Stimulated activated CD4-positive, alpha-beta T cell treated with anti-CD3 and anti-CD28 coated beads, Interleukin-4, amount 100 ng/mL, for 24 hours (primary cell): ENCODE results near the gene PRDM5.
"Not testable (repeated sequence)": the region's sequence is repeated elsewhere in the genome, so short reads cannot be mapped to it uniquely, and the experiment has no call there.

Source experiments
- DNase-seq: peaks from one replicate; pipeline ENCODE4 v3.0.0-alpha.2; 2020

Gene PRDM5

DNA sequence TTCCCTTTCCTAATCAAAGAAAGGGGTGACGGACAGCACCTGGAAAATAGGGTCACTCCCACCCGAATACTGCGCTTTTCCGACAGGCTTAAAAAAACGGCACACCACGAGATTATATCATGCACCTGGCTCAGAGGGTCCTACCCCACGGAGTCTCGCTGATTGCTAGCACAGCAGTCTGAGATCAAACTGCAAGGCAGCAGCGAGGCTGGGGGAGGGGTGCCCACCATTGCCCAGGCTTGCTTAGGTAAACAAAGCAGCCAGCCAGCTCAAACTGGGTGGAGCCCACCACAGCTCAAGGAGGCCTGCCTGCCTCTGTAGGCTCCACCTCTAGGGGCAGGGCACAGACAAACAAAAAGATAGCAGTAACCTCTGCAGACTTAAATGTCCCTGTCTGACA lies 180.9 kb downstream of the PRDM5 start:
- DNase-seq = not testable (repeated sequence)

DNA sequence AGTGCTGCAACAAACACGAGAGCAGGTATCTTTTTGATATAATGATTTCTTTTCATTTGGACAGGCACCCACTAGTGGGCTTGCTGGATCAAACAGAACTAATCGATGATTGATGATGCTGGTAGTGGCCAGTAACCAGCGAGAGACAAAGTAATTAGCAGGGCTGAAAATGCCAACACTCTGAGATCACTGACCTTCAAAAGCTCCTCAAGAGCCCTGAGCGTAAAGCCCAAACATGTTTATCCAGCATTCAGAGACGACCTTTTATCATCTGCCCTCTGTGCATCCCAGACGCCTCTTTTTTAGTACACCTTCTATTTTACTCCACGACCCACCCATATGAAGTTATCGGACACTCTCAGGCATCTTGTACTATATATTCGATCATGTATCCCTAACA lies 186.2 kb downstream of the PRDM5 start:
- DNase-seq = no peak

DNA sequence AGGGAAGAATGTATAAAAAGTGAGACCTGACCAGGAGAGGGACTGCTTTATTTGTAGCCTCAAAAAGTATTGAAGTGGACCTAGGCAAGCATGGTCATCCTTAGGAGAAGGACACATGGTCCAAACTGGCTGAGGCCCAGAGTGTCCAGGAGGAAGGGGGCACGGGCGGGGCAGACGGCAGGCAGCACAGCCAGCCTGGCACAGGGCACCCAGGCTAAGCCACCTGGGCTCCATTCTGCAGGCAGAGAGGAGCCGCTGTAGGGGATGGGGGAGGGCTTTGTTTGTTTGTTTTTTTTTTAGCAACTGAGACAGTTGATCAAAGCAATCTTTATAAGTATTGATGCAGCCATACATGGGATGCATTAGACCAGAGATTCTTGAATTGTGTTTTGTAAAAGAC lies 188.6 kb downstream of the PRDM5 start:
- no peak for DNase-seq

DNA sequence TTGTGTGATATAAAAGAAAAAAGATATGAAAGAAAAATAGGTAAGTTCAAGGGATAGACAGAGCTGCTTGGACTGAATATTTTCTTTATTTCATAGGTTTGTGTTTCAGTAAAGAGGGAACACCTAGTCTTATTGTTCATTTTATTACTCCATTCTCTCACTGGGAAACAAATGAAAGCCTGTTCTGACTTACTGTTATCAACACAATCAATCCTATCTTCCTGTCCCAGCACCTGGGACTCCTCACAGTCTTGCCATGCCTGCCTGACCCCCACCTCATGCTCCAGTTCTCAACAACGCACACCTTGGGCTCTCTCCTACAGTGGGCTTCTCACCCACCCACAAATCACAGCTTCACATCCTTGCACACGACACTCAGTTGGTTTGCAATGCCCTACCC lies 189.5 kb downstream of the PRDM5 start:
- DNase-seq = no peak

DNA sequence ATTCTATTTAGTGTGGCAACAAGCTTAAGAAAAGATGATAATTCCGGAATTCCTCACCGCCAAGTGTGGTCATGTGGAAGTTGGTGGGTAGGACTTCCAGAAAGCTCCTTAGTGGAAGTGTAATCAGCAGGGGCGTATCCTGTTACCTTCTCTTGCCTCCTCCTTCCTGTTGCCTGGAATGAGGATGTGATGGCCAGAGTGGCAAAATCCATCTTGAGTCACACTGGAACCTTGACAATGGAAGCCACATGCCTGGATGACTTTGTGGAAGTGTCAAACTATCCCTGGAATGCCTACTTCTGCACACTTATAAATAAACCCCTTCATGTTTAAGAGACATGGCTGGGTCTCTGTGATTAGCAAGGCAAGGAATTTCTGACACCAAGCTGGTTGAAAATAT lies 191.0 kb downstream of the PRDM5 start:
- no peak for DNase-seq

DNA sequence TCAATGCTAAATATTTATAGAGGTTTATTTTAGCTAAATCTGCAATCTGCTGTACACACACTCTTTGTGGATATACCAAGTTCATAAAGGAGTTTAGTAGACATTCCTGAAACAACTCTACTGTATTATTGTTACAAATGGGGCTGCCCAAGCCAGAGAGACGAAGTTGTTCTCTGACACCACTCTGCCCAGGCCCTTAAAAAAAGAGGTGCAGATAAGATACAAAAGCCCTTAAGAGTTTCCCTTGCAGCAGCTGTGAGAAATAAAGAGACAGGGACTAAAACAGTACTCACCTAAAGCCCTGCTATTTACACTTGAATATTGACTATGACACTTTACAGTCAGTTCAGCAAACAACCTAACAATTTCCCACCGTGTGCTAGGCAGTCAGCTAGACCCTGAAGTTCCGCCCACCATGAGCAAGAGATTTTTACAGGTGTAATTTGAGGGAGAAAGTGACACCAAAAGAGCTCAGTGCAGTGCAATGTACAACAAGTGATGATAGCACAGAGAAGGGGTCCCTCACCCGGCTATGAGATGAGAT lies 191.7 kb downstream of the PRDM5 start:
- no peak for DNase-seq

DNA sequence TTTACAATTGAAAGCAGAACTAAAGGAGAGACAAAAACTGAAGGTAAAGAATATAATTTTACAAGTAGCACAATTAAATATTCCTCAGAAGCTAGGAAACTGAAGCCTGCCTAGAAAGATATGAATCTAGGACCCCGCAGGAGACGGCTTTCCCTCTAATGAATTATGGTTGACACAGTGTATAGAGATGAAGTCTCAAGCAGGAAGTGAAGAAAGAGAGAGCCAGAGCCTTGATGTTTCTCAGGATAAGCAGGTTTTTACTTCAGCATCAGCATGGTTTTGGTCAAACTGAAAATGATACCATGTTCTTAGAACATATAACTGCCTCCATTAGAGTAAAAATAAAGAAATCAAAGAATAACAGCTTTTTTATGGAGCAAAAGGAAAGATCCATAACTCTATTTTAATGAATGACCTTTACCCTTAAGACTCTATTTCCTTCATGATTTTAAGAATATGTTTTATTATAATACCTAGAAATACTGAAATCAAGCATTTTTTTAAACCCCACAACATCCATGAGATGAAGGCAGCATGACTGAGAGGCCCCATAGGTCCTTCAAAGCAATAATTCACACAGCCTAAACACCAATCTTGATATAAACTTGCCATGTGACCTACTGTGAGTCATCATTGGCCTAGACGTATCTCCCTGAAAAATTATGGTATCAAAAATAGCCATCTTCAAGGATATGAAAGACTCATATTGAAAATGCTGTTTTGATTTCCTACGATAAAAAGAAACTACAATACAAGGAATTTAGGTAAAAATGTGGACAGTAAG lies 193.4 kb downstream of the PRDM5 start:
- DNase-seq = no peak

DNA sequence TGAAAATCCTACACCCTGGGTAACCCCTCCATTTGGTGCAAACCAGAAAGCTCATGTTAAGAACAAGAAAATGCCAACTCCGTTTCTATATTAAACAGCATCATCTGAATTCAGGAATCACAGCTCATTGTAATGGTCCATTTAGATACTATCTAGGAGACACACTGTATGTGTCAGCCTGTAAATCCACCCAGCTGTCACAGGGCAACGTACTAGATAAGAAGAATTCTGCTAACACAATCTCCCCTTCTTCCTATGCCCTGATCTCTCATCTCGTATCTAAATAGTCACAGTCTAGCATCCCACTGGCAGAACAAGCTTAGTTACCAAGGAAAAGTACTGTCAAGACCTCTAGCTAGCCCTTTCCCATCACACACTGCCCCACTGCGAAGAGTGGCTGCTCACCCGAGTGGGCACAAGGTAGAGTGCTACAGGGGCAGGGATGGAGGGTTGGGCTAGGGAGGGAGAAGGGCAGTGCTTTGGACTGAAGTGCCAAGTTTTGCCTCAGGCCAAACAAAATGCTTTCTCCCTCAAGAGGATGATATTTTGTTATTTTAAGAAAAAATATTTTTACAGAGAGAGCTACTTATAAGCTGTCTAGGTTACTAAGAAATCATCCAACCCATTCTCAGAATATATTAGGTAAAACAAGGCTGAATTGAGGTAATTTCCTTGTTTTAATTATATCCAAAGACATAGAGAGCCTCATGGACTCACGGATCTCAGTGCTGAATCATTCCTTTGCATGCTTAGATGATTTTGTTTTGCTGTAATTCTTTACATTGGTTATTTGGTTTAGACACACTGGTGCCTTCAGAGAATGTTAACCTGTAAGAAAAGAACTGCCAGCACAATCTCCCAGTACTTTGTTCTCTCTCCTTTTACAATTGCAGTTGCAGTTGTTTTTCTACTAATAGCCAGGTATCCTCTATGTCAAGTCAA lies 196.6 kb downstream of the PRDM5 start:
- no peak for DNase-seq

DNA sequence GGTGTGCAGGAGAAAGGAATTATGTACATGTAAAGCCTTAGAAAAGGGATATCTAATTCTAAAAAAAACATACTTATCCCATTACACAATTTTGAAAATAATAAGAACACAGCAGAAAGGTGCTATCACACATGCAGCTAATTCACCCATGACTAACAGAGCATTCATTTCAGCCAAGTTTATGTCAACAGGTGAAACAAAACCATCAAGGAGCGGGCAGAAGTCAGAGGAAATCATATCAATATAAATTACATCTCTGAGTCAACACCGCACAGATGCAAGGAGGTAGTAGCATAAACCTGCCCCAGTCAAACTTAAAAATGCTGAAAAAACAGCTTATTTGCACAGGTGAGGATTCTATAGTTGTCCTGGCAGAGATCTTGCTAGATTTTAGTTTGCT lies 197.9 kb downstream of the PRDM5 start:
- DNase-seq = no peak

DNA sequence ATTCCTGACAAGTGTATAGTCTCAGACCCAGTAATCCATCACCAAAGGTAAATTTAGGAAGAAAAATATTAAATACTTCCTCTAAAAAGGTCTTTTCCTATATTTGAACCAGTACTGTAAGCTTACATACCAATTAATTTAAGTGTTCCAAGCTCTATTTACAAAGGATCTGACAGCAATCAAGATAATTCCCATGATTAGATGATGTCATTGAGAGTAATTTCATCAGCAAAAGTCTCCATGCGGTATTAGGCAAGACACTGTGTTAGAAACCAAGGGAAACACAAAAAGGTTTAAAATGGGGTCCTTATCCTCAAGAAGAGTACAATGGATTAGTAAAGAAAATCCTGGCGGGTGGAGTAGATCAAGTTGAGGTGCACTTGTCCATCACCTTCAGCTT lies 198.5 kb downstream of the PRDM5 start:
- no peak for DNase-seq

DNA sequence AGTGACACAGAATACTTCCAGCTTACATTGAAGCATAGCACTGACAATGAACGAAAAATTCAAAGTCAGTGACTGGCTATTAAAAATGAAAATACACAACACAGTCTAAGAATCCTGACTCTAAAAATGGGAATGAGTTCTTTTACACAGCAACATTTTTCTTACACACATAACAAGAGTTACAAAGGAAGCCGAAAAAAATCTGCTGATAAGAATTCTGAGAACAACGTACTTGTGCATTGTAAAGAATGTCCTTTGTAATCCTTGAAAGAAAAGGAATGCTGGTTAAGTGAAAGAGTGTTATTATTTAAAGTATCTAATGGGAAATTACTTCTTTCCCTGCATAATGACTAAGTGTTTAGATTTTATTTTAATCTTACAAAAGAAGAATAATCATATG lies 199.4 kb downstream of the PRDM5 start:
- DNase-seq = no peak

DNA sequence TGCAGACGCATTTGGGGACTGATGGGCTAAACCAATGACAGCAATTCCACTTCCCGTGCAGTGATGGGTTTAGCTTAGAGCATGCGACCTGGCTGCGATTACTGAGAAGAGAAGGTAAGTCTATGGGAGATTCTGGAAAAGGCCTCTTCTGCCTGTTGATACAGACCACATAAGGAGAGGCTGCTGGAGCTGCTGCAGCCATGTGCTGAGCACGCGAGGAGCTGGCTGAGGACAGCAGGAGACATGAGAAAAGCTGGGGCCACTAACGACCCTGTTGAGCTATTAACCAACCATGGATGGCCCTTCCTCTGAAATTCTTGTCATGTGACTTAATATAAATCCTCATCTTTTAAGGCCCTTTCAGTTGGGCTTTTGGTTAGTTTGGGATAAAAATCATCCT lies 199.9 kb downstream of the PRDM5 start:
- no peak for DNase-seq

DNA sequence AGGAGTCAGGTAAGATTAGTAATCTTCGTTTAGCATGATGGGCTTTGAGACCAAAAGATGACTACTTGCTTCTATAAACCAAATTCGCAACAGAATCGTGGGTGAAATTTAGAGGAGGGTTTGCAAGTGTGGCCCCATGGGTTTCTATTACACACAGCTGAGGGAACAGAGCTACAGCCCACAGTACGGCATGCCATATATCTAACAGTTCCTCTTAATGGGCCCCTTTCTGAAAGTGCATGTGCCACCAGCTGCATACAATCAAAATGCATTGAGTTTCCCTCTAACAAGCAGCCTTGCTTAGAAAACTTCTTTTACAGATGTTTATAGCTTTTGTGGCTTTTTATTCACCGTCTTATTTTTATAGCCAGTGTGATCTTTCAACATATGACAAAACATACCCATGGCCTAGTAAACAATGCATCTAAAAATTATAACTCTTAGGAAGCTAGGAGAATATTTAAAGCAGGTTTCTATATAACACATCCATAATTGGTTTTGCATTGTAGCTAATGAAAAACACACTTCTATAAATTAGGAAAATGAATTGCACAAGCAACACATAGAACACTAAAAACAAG lies 202.1 kb downstream of the PRDM5 start:
- DNase-seq = no peak

DNA sequence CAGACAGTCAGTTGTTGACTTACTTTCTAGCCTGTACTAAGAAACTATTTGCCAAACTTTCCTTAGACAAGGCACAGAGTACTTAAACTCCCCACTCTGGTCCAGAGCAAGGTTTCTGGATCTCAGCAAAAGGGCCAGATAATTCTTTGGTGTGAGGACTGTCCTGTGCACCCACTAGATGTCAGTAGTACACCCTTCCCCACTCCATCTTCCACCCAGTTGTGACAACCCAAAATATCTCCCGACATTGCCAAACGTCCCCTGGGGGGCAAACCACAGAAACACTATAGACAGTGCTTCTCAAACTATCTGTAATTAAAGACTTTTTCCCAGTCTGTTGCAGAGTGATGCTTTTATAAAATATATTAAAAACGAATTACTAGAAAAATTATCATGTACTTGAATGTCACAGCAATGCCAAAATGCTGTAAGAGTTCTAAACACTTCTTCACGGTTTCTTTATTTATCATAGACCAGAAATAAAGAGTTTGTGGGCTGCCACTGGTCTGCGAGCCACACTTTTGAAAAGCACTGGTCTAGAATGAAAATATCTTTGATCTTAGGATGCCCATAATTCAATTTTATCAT lies 203.5 kb downstream of the PRDM5 start:
- peak; percentile 5 for DNase-seq

DNA sequence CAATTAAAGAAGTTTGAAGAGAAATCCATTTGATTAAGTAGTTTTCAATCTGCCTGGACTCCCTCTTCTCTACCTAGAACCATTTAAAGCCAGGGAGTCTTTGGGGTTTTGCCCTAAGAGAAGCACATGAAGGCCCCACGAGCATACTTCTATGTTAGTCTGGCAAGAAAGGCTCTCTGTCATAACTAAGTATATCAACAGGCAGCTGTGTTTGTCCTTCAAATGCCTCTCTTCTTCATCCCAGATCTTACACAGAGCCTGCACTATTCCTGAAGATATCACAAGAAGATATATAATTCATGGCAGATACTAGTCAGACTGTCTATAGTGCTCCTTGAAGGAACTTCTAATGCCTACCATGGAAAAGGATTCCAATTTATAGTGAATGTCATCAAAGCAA lies 206.2 kb downstream of the PRDM5 start:
- DNase-seq = no peak

DNA sequence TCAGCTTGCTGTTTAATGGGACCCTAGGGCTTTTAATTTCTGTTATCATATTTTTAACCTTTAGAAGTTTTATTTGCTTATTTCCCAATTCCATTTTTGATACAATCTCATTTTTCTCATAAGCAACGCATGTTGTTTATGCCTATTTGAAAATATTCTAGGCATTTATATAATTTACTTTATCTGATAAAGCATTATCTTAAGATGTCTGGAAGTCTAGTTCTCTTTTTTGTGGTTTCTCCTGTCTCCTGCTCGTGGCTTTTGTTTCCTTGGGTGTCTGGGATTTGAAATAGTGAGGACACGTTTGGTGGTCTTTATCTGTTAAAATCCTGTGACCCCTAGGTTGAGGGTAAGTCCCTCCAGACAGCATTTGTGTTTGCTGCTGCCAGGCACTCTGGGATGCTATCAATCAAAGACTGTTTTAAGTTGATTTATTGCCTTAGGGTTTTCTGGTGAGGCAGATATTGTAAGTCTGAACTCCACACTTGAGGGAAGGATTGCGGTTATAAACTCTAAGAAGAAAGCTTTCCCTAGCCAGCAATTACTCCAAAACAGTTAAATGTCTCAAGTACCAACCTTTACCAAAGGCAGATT lies 208.0 kb downstream of the PRDM5 start:
- no peak for DNase-seq

DNA sequence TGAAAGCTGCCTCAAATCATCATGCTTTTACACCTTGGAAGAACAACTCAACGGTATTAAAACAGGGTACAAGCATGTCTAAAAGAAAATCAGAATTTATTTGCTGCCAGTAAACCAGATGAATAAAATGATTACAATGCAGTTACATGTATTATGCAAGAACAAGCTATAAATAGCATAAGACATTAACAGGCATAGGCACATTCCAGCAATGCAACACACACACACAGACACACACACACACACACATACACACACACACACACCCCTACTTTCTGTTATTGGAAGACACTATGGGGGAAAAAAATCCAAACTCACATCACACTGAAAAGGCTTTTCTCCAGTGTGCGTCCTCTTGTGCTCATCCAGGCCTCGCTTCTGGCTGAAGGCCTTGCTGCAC lies 212.5 kb downstream of the PRDM5 start:
- DNase-seq = no peak

DNA sequence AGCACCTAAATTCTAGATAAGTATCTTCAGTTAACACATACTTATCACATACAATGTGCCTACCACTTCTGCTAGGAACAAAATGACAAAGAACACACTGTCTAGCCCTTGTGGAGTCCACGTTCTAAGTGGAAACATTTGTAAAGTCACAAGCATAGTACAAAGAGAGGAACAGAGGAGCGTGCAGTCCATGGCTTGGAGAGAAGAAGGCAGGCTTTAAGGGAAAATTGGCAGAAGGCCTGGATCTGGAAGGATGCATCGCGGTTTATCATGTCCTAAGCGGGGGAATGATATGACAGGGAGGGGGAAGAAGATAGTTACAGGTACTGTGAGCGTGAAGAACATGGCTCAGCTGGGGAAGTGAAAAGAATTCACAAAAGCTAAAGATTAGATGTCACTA lies 218.0 kb downstream of the PRDM5 start:
- no peak for DNase-seq

DNA sequence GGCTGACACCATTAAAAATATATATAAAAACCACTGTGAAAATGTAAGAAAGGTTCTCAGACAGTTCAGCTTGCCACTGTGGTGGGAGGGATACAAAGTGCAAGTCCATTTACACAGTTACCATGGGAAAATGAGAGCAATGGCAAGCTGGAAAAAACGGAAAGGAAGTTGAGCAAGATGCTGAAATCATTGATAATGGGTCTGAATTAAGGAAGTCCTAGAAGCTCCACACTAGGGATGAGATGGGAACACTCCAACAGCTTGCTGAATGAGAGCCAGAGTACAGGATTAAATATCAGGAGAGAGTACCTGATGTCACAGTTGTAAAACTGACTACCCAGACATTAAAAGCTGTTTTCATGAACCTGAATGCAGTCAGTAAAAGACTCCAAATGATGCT lies 218.6 kb downstream of the PRDM5 start:
- DNase-seq = no peak

DNA sequence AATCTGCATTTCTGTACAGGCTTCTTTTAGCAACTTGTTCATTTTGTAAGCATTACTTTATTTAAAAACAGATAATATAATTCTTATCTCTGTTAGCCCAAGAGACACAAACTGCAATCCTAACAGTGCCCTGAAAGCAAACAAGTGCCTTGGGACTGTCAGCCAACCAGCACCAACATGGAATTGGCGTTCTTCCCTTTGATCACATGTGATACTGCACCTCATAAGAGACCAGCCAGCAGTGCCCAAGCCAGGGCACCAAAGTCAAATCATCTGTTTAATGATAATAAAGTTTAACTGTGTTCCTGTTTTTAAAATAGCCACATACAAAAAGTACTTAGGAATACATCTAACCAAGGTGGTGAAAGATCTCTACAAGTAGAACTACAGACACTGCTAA lies 223.2 kb downstream of the PRDM5 start:
- no peak for DNase-seq

DNA sequence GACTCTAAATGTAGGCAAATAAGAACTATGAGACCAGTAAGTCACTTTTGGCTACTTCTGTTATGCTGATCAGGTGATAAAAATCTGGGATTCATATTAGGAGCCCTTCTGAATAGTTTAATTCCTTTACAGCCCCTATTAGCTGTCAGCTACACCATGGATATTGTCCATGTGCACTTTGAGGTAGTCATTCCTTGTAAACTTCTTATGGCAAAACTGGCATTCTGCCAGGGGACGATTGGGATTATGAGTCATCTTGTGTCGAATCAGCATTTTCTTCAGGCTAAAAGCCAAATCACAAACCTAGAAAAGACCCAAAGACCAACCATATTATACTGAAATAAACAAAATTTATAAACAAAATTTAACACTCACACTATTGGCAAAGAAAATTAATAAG lies 227.6 kb downstream of the PRDM5 start:
- DNase-seq = no peak

DNA sequence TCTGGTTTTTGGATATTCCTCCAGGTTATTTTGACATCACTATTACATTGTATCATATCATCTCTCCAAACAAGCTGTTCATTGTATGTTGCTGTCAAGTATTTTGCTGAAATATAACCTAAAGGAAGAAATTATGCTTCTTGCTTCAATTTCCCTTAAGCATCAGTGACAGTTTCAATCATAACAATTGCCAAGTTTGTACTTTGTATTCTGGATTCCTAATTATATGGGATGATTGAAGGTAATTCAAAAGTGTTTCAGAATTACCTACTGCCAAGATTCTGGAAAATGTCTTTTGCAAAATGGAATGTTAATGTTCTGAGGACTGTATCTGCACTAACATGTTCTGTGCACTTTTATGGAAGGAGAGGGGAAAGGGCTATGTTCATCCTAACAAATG lies 228.7 kb downstream of the PRDM5 start:
- DNase-seq = no peak

DNA sequence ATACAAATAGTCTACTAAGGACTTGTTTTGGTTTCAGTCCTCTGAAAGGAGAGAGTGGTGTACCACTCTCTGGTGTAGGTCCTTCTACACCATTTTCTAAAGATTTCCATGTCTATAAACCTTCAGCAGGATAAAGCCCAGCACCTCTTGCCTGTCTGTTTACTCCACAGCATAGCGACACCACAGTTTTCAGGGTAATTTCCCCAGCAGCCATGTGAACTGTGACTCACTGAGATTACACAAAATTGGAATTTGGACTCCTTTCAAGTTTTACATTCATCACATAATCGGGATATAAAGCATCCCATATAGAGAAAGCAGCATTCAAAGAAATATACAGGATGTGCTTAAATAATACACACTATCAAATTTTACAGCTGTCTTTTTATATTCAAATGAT lies 229.6 kb downstream of the PRDM5 start:
- DNase-seq = no peak
